H1 (cell line): Measurements from ENCODE around the gene TMEM255B. TPM values are rescaled to one million over a fixed set of nuclear protein-coding genes. Genes with fewer than 3 reads are reported as not detected.

Source experiments
- CTCF ChIA-PET: fragments of 300-600 bp; sonication (Branson Sonifier 250); formaldehyde crosslinking; loops from one replicate; lab custom pipeline; 2021; ENCODE audit not compliant: partially characterized antibody; lab: Charles Lee
- POLR2A ChIA-PET: fragments of 300-600 bp; sonication (Branson Sonifier 250); formaldehyde crosslinking; loops from one replicate; lab custom pipeline; 2021; ENCODE audit warnings: inconsistent platforms; ENCODE audit not compliant: partially characterized antibody; lab: Charles Lee
- DNase-seq, 2 experiments: peaks; one replicate each; pipeline versions ENCODE4 v3.0.0 to v3.0.0-alpha.2; 2010 to 2022; ENCODE audit warnings: low spot score in 2 of 2, low read depth in 1 of 2, mixed read lengths in 1 of 2
- FAIRE-seq: peaks from 2 replicates; lab custom pipeline; 2011; peaks lifted over from hg19 to GRCh38; lab: Jason Lieb, UNC
- H2AFZ ChIP-seq: 2 replicates; pipeline ENCODE4 v1.8.1; 2012; ENCODE audit warnings: low read length, inconsistent platforms
- H2AK5ac ChIP-seq: 2 replicates; pipeline ENCODE4 v1.6.1; 2013; ENCODE audit warnings: low read depth, low read length
- H2BK120ac ChIP-seq: replicated peaks from 2 replicates; pipeline ENCODE3; 2013; ENCODE audit warnings: low read depth, low read length, inconsistent platforms
- H2BK12ac ChIP-seq: 2 replicates; pipeline ENCODE4 v1.6.1; 2013; ENCODE audit warnings: low read depth, low read length
- H2BK15ac ChIP-seq: 2 replicates; pipeline ENCODE4 v1.6.1; 2013; ENCODE audit warnings: low read length
- H2BK20ac ChIP-seq: 2 replicates; pipeline ENCODE4 v1.6.1; 2013; ENCODE audit warnings: low read length
- H2BK5ac ChIP-seq: 2 replicates; pipeline ENCODE4 v1.6.1; 2013; ENCODE audit warnings: low read depth, low read length
- H3K14ac ChIP-seq: 2 replicates; pipeline ENCODE4 v1.6.1; 2013; ENCODE audit warnings: inconsistent platforms; ENCODE audit not compliant: insufficient read length
- H3K18ac ChIP-seq: 2 replicates; pipeline ENCODE4 v1.6.1; 2013; ENCODE audit warnings: low read length; ENCODE audit errors: extremely low read depth
- H3K23ac ChIP-seq: 2 replicates; pipeline ENCODE4 v1.6.1; 2013; ENCODE audit warnings: inconsistent platforms; ENCODE audit not compliant: insufficient read length
- H3K23me2 ChIP-seq: 2 replicates; pipeline ENCODE4 v1.6.1; 2013; ENCODE audit warnings: low read depth, low read length
- H3K27ac ChIP-seq: 2 replicates; pipeline ENCODE4 v1.6.1; 2011; ENCODE audit warnings: low read depth, low read length, inconsistent platforms
- H3K27me3 ChIP-seq, 4 experiments: replicated peaks in 1 of 4; 1 replicate in 1 of 4; 2 replicates in 3 of 4; pipeline versions ENCODE4 v1.6.1 to v1.8.1; 2011 to 2013; ENCODE audit warnings: low read length in 3 of 4, mild to moderate bottlenecking in 3 of 4, inconsistent platforms in 2 of 4, mixed read lengths in 2 of 4, moderate library complexity in 1 of 4; ENCODE audit not compliant: control insufficient read depth in 3 of 4, insufficient read depth in 3 of 4; ENCODE audit errors: extremely low read depth in 1 of 4
- H3K36me3 ChIP-seq, 4 experiments: 2 replicates each; pipeline versions ENCODE4 v1.6.1 to v1.8.1; 2011 to 2013; ENCODE audit warnings: mild to moderate bottlenecking in 4 of 4, low read length in 3 of 4, moderate library complexity in 2 of 4, control low read depth in 1 of 4, inconsistent platforms in 1 of 4; ENCODE audit not compliant: insufficient read depth in 4 of 4, control insufficient read depth in 2 of 4
- H3K4ac ChIP-seq: replicated peaks from 2 replicates; pipeline ENCODE3; 2013; ENCODE audit warnings: low read length, low read depth, mixed read lengths, inconsistent platforms; ENCODE audit not compliant: insufficient read length
- H3K4me1 ChIP-seq, 4 experiments: replicated peaks in 1 of 4; 1 replicate in 1 of 4; 2 replicates in 3 of 4; pipeline versions ENCODE4 v1.6.1 to v1.8.1; 2011 to 2013; ENCODE audit warnings: low read length in 3 of 4, inconsistent platforms in 2 of 4, mixed read lengths in 1 of 4; ENCODE audit not compliant: insufficient read depth in 4 of 4, control insufficient read depth in 3 of 4
- H3K4me2 ChIP-seq, 2 experiments: 2 replicates each; pipeline versions ENCODE4 v1.6.1 to v1.8.1; 2011 to 2013; ENCODE audit warnings: low read depth in 2 of 2, low read length in 2 of 2, control low read depth in 1 of 2, inconsistent platforms in 1 of 2, mild to moderate bottlenecking in 1 of 2; ENCODE audit not compliant: insufficient read depth in 1 of 2
- H3K4me3 ChIP-seq, 4 experiments: fragments of 200-600, 300-600 bp in 1 of 4; sonication (generic), shearing (Covaris generic), sonication (Bioruptor Twin) in 1 of 4; 2 replicates each; pipeline versions ENCODE4 v1.5.1 to v1.8.1; 2011 to 2016; ENCODE audit warnings: low read length in 4 of 4, low read depth in 3 of 4, control low read depth in 2 of 4, inconsistent platforms in 2 of 4, mild to moderate bottlenecking in 2 of 4, mixed read lengths in 1 of 4, moderate library complexity in 1 of 4; ENCODE audit not compliant: insufficient read depth in 2 of 4; ENCODE audit errors: extremely low read depth in 1 of 4
- H3K56ac ChIP-seq: replicated peaks from 2 replicates; pipeline ENCODE3; 2013; ENCODE audit warnings: low read depth, mild to moderate bottlenecking, mixed read lengths, low read length, inconsistent platforms; ENCODE audit not compliant: insufficient read length
- H3K79me1 ChIP-seq: 2 replicates; pipeline ENCODE4 v1.6.1; 2013; ENCODE audit warnings: low read depth, low read length, control low read depth
- H3K79me2 ChIP-seq, 2 experiments: 2 replicates each; pipeline versions ENCODE4 v1.6.1 to v1.8.1; 2012 to 2013; ENCODE audit warnings: low read length in 2 of 2, mild to moderate bottlenecking in 2 of 2, inconsistent platforms in 1 of 2; ENCODE audit not compliant: insufficient read depth in 2 of 2, control insufficient read depth in 1 of 2
- H3K9ac ChIP-seq, 4 experiments: replicated peaks in 1 of 4; 1 replicate in 1 of 4; 2 replicates in 3 of 4; pipeline versions ENCODE4 v1.6.1 to v1.8.1; 2011 to 2013; ENCODE audit warnings: low read depth in 3 of 4, low read length in 3 of 4, control low read depth in 2 of 4, mild to moderate bottlenecking in 2 of 4, moderate library complexity in 2 of 4, inconsistent platforms in 1 of 4; ENCODE audit errors: extremely low read depth in 1 of 4
- H3K9me3 ChIP-seq, 2 experiments: 2 replicates each; pipeline versions ENCODE4 v1.6.1 to v1.8.1; 2012 to 2013; ENCODE audit warnings: mild to moderate bottlenecking in 2 of 2, moderate library complexity in 2 of 2, control low read depth in 1 of 2, inconsistent platforms in 1 of 2, low read depth in 1 of 2, low read length in 1 of 2, mixed read lengths in 1 of 2; ENCODE audit not compliant: insufficient read depth in 2 of 2
- H4K20me1 ChIP-seq, 2 experiments: replicated peaks in 1 of 2; 2 replicates each; pipeline versions ENCODE3 to v1.8.1; 2011 to 2013; ENCODE audit warnings: inconsistent platforms in 2 of 2, low read length in 2 of 2, mild to moderate bottlenecking in 1 of 2; ENCODE audit not compliant: insufficient read depth in 2 of 2, control insufficient read depth in 1 of 2
- H4K5ac ChIP-seq: 2 replicates; pipeline ENCODE4 v1.6.1; 2013; ENCODE audit warnings: low read length, low read depth, mixed read lengths, inconsistent platforms; ENCODE audit not compliant: insufficient read length
- H4K8ac ChIP-seq: 2 replicates; pipeline ENCODE4 v1.8.0; 2013; ENCODE audit warnings: mild to moderate bottlenecking, moderate library complexity, low read length, inconsistent platforms; ENCODE audit not compliant: insufficient read depth; ENCODE audit errors: extremely low read depth
- H4K91ac ChIP-seq: replicated peaks from 2 replicates; pipeline ENCODE3; 2013; ENCODE audit warnings: low read length, mixed read lengths, inconsistent platforms; ENCODE audit not compliant: insufficient read length
- ASH2L ChIP-seq: fragments of 200-600, 300-600 bp; sonication (generic); IDR thresholded peaks from one replicate; pipeline ENCODE4 v1.7.1; 2017; ENCODE audit warnings: low read length
- BRCA1 ChIP-seq: IDR thresholded peaks from 2 replicates; pipeline ENCODE4 v1.6.1; 2012; ENCODE audit warnings: low read depth, low read length, improper control_type of control experiment
- HDAC6 ChIP-seq: IDR thresholded peaks from one replicate; pipeline ENCODE4 v1.7.1; 2012; ENCODE audit warnings: low read depth, mild to moderate bottlenecking, inconsistent platforms, low read length, moderate library complexity
- KDM1A ChIP-seq: fragments of 200-600, 300-600 bp; sonication (generic); IDR thresholded peaks from 2 replicates; pipeline ENCODE4 v1.7.1; 2016; ENCODE audit warnings: mild to moderate bottlenecking, low read length, borderline replicate concordance
- KDM5A ChIP-seq: fragments of 200-600 bp; IDR thresholded peaks from 2 replicates; pipeline ENCODE4 v1.7.1; 2012; ENCODE audit warnings: mild to moderate bottlenecking, low read length, inconsistent platforms, mixed read lengths
- POLR2AphosphoS5 ChIP-seq: IDR thresholded peaks from 2 replicates; pipeline ENCODE4 v1.6.1; 2011; ENCODE audit warnings: low read depth, low read length
- RBBP5 ChIP-seq: IDR thresholded peaks from 2 replicates; pipeline ENCODE4 v1.7.1; 2012; ENCODE audit warnings: low read depth, mild to moderate bottlenecking, inconsistent platforms, low read length, moderate library complexity, borderline replicate concordance
- SIX5 ChIP-seq: IDR thresholded peaks from 2 replicates; pipeline ENCODE4 v1.6.1; 2011; ENCODE audit warnings: mild to moderate bottlenecking, low read depth, low read length
- SP2 ChIP-seq: IDR thresholded peaks from 2 replicates; pipeline ENCODE4 v1.6.1; 2012; ENCODE audit warnings: mild to moderate bottlenecking, low read length, inconsistent platforms
- SRF ChIP-seq: IDR thresholded peaks from 2 replicates; pipeline ENCODE4 v1.6.1; 2011; ENCODE audit warnings: mild to moderate bottlenecking, low read depth, low read length, moderate library complexity
- SUZ12 ChIP-seq: fragments of 200-600 bp; sonication (generic); IDR thresholded peaks from 2 replicates; pipeline ENCODE4 v1.6.1; 2012; ENCODE audit warnings: mild to moderate bottlenecking, inconsistent platforms, low read length, moderate library complexity, mixed read lengths
- WGBS, 2 experiments: shearing (Covaris generic) in 1 of 2; methylation state at CpG; one replicate each; pipeline versions ENCODE4 v1.1.6 to v1.1.7; 2013 to 2015; ENCODE audit warnings: low lambda C conversion rate in 2 of 2, mixed read lengths in 2 of 2, inconsistent platforms in 1 of 2, low coverage in 1 of 2, missing lambda C conversion rate in 1 of 2; ENCODE audit not compliant: insufficient replicate concordance in 2 of 2, insufficient coverage in 1 of 2, insufficient read length in 1 of 2; ENCODE audit errors: extremely low coverage in 1 of 2, missing lambda C conversion rate in 1 of 2; 5-methylcytosine and 5-hydroxymethylcytosine counted together
- polyA plus RNA-seq, 7 experiments: library from polyadenylated mRNA; depleted of rRNA in 3 of 7; stranded (reverse) in 5 of 7; unstranded in 2 of 7; fragments of >200 nt in 5 of 7; fragments of 200-250 nt in 2 of 7; gene quantifications; 1 replicate in 5 of 7; 2 replicates in 1 of 7; 4 replicates in 1 of 7; pipeline versions ENCODE4 v1.2.1 to v1.2.3, GENCODE V29; 2011 to 2013; ENCODE audit warnings: missing spikeins in 2 of 7, mixed read lengths in 2 of 7
- total RNA-seq: library from RNA; stranded (reverse); fragmentation: NEBNext Ultra II Directional; extraction: Animal tissue kit (Norgen Biotek cat#: 25700); gene quantifications from 2 replicates; pipeline ENCODE4 v1.2.1, GENCODE V29; 2021
- TF ChIP-seq, protein P1 (sequence below): IDR thresholded peaks from 2 replicates; pipeline ENCODE4 v1.6.1; 2012; ENCODE audit warnings: inconsistent platforms
- TF ChIP-seq, protein P2 (sequence below), 3 experiments: IDR thresholded peaks; 1 replicate in 2 of 3; 2 replicates in 1 of 3; pipeline versions ENCODE4 v1.5.1 to v1.6.1; 2011; ENCODE audit warnings: low read length in 3 of 3, mild to moderate bottlenecking in 3 of 3, inconsistent platforms in 2 of 3, low read depth in 1 of 3, moderate library complexity in 1 of 3; ENCODE audit not compliant: insufficient read depth in 1 of 3; ENCODE audit errors: control extremely low read depth in 1 of 3

Gene TMEM255B
- total and polyA plus RNA-seq, 2 of the 8 experiments (the other 6 are each of a cell fraction or from before 2014, with no cell fraction given) = 3.4 to 4.4 TPM

DNA sequence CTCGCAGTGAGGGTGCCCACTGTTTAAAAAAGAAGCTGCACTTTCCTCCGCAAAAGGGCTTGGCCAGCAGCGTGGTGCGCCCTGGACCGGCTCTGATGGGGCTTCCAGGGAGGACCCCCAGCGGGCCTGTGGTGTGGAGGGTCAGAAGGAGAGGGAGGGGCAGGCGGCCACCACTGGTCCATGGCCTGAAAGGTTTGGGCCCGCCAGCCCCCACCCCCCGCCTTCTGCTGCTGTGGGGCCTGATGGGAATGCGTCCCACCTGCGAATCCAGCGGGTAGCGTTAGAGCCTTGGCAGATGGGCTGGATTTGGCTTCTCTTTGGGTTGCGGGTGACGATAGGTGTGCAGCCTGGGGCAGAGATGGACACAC, 34.7 kb downstream of the TMEM255B start:
- Histone ChIP-seq H4K5ac (no peak overlapping the region), H3K4me2 (no peak overlapping the region), H3K4me3 (no peak overlapping the region), H3K36me3 (no peaks in the 10 kb centered on the region; a peak in 1 of 8 replicates), H2BK20ac (no peak overlapping the region), H3K18ac (no peak overlapping the region), H3K9ac (no peak overlapping the region), H4K91ac (no peak overlapping the region), H3K4ac (no peak overlapping the region), H3K23me2 (peaks cover 22% of the 10 kb centered on the region; the same call in 1 of the 2 replicates), H3K27me3 (no peaks in the 10 kb centered on the region), H3K56ac (no peak overlapping the region), H2BK5ac (no peak overlapping the region), H4K20me1 (peaks cover 0 to 8% of the 10 kb centered on the region in 2 experiments), H3K9me3 (no peaks in the 10 kb centered on the region; a peak in 1 of 4 replicates), H3K27ac (no peak overlapping the region), H3K14ac (no peak overlapping the region), H3K79me2 (no peaks in the 10 kb centered on the region), H2AFZ (no peak overlapping the region), H2BK15ac (no peak overlapping the region), H4K8ac (no peak overlapping the region), H3K4me1 (no peaks in the 10 kb centered on the region), H2BK12ac (no peak overlapping the region), H3K23ac (no peak overlapping the region), H2BK120ac (no peak overlapping the region), H2AK5ac (no peak overlapping the region), H3K79me1 (no peaks in the 10 kb centered on the region)
- DNase-seq = no peak
- WGBS, 2 experiments = 87% methylated on average over 15 of the region's 15 CpGs; no CpG with 5 or more reads in 1 of the 2 experiments
- ChIA-PET POLR2A (no interaction called here), CTCF (interaction anchor here (0.7 to 3.2 kb wide), 3 partner anchors 9 to 764 kb away, joined by 3 to 18 read pairs (median 3); no protein-coding TSS in a partner anchor)
- FAIRE-seq = no peak
- no peak for TF ChIP-seq RBBP5
- TF ChIP-seq, protein P1, sequence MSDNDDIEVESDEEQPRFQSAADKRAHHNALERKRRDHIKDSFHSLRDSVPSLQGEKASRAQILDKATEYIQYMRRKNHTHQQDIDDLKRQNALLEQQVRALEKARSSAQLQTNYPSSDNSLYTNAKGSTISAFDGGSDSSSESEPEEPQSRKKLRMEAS = no peak
- no peak for TF ChIP-seq ASH2L
- TF ChIP-seq SIX5 = no peak
- TF ChIP-seq SP2 = no peak
- no peak for TF ChIP-seq KDM1A
- TF ChIP-seq SUZ12 = no peak
- no peak for TF ChIP-seq POLR2AphosphoS5
- no peak for TF ChIP-seq BRCA1
- TF ChIP-seq, protein P2, sequence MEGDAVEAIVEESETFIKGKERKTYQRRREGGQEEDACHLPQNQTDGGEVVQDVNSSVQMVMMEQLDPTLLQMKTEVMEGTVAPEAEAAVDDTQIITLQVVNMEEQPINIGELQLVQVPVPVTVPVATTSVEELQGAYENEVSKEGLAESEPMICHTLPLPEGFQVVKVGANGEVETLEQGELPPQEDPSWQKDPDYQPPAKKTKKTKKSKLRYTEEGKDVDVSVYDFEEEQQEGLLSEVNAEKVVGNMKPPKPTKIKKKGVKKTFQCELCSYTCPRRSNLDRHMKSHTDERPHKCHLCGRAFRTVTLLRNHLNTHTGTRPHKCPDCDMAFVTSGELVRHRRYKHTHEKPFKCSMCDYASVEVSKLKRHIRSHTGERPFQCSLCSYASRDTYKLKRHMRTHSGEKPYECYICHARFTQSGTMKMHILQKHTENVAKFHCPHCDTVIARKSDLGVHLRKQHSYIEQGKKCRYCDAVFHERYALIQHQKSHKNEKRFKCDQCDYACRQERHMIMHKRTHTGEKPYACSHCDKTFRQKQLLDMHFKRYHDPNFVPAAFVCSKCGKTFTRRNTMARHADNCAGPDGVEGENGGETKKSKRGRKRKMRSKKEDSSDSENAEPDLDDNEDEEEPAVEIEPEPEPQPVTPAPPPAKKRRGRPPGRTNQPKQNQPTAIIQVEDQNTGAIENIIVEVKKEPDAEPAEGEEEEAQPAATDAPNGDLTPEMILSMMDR (IDR thresholded peaks at IDR 0.05; ENCODE audit: control extremely low read depth in 1 of 3, insufficient read depth in 1 of 3, low read depth in 1 of 3, low read length in 3 of 3) = no peak
- no peak for TF ChIP-seq HDAC6
- TF ChIP-seq KDM5A = no peak
- no peak for TF ChIP-seq SRF
